Smooth muscle cell (in vitro differentiated cells): ENCODE measurements around the gene STARD3NL. TPM values are rescaled to one million over a fixed set of nuclear protein-coding genes. Genes with fewer than 3 reads are reported as not detected.

Experiments
- DNase-seq: peaks from one replicate; lab custom pipeline; 2025; ENCODE audit not compliant: unreplicated experiment; lab: John Stamatoyannopoulos, UW
- H2AFZ ChIP-seq: fragments of 200-600 bp; sonication (generic); 2 replicates; pipeline ENCODE4 v1.6.0; 2016; ENCODE audit warnings: antibody characterized with exemption, low read depth, mild to moderate bottlenecking
- H3F3A ChIP-seq: fragments of 200-600 bp; sonication (generic); 2 replicates; pipeline ENCODE4 v1.6.0; 2017; ENCODE audit warnings: antibody characterized with exemption, low read depth
- H3K27ac ChIP-seq: fragments of 200-600 bp; sonication (generic); 2 replicates; pipeline ENCODE4 v1.5.1; 2016; ENCODE audit warnings: low read depth, mild to moderate bottlenecking
- H3K27me3 ChIP-seq: fragments of 200-600 bp; sonication (generic); 2 replicates; pipeline ENCODE4 v1.6.1; 2016; ENCODE audit warnings: low read depth, mild to moderate bottlenecking
- H3K36me3 ChIP-seq: fragments of 200-600 bp; sonication (generic); 2 replicates; pipeline ENCODE4 v1.5.1; 2016; ENCODE audit warnings: low read depth
- H3K4me1 ChIP-seq: fragments of 200-600 bp; sonication (generic); 2 replicates; pipeline ENCODE4 v1.5.1; 2016; ENCODE audit warnings: low read depth
- H3K4me2 ChIP-seq: fragments of 200-600 bp; sonication (generic); 2 replicates; pipeline ENCODE4 v1.6.0; 2016; ENCODE audit warnings: mild to moderate bottlenecking
- H3K4me3 ChIP-seq: fragments of 200-600 bp; sonication (generic); 2 replicates; pipeline ENCODE4 v1.5.1; 2016; ENCODE audit warnings: mild to moderate bottlenecking
- H3K79me2 ChIP-seq: fragments of 200-600 bp; sonication (generic); 2 replicates; pipeline ENCODE4 v1.6.0; 2016; ENCODE audit warnings: low read depth, mild to moderate bottlenecking
- H3K9ac ChIP-seq: fragments of 200-600 bp; sonication (generic); 2 replicates; pipeline ENCODE4 v1.6.0; 2016; ENCODE audit warnings: low read depth
- H3K9me3 ChIP-seq: fragments of 200-600 bp; sonication (generic); replicated peaks from 2 replicates; pipeline ENCODE4 v1.5.1; 2016; ENCODE audit warnings: low read depth
- H4K20me1 ChIP-seq: fragments of 200-600 bp; sonication (generic); 2 replicates; pipeline ENCODE4 v1.6.0; 2016; ENCODE audit warnings: low read depth
- CTCF ChIP-seq: fragments of 200-600 bp; sonication (generic); IDR thresholded peaks from 2 replicates; pipeline ENCODE4 v1.5.1; 2017; ENCODE audit warnings: borderline replicate concordance, mild to moderate bottlenecking, antibody characterized with exemption; ENCODE audit not compliant: insufficient read depth, poor library complexity, severe bottlenecking
- WGBS: methylation state at CpG from one replicate; pipeline ENCODE4 v1.1.7; 2016; ENCODE audit warnings: low lambda C conversion rate; 5-methylcytosine and 5-hydroxymethylcytosine counted together
- polyA plus RNA-seq: library from polyadenylated mRNA; unstranded; fragments of >200 nt; fragmentation: Nextera tagmentation; extraction: Ambion mirVana; gene quantifications from 2 replicates; pipeline ENCODE4 v1.2.1, GENCODE V29; 2016
- total RNA-seq: library from RNA; depleted of rRNA; stranded (reverse); fragments of >200 nt; gene quantifications from 2 replicates; pipeline ENCODE4 v1.2.3, GENCODE V29; 2014

The STARD3NL gene
- total and polyA plus RNA-seq, 2 experiments from 2014 or later: 62.5 to 81.6 TPM

- no peak overlapping the region for H2AFZ ChIP-seq
- no peak overlapping the region for H3K4me3 ChIP-seq
- TF ChIP-seq CTCF: no peak
- H3K27ac ChIP-seq: no peak overlapping the region
- H3K4me1 ChIP-seq: no peaks in the 10 kb centered on the region
- DNase-seq: no peak
- no peaks in the 10 kb centered on the region for H3K9me3 ChIP-seq
- H3K9ac ChIP-seq: no peak overlapping the region
- no peak overlapping the region for H3K4me2 ChIP-seq
- 85% methylated on average over 2 of the region's 2 CpGs for whole genome bisulfite sequencing
- peaks cover 7% of the 10 kb centered on the region for H3K36me3 ChIP-seq
- no peaks in the 10 kb centered on the region for H3K79me2 ChIP-seq
- H3F3A ChIP-seq: peaks cover 11% of the 10 kb centered on the region
- H4K20me1 ChIP-seq: peaks cover 26% of the 10 kb centered on the region
- no peaks in the 10 kb centered on the region for H3K27me3 ChIP-seq
These were observed 39.6 kb downstream of the STARD3NL start for GRCh38 chr7:38217672-38218071.

- Histone ChIP-seq H3K79me2 (no peaks in the 10 kb centered on the region), H4K20me1 (peaks cover 13% of the 10 kb centered on the region), H3K9me3 (no peaks in the 10 kb centered on the region), H3K4me3 (no peak overlapping the region), H3K36me3 (peaks cover 7% of the 10 kb centered on the region), H2AFZ (no peak overlapping the region), H3K27ac (no peak overlapping the region), H3K27me3 (no peaks in the 10 kb centered on the region), H3K4me2 (no peak overlapping the region), H3K4me1 (no peaks in the 10 kb centered on the region), H3K9ac (no peak overlapping the region), H3F3A (peaks cover 9% of the 10 kb centered on the region)
- DNase-seq: no peak
- WGBS: 92% methylated on average over 3 of the region's 3 CpGs
- TF ChIP-seq CTCF: no peak
These were observed 42.4 kb downstream of the STARD3NL start for GRCh38 chr7:38220452-38220851.

GRCh38 chr7:38222481-38223096 is 44.5 kb downstream of the STARD3NL start:
- Histone ChIP-seq H3K27me3 (no peaks in the 10 kb centered on the region), H3K9me3 (no peaks in the 10 kb centered on the region), H3K27ac (no peak overlapping the region), H3K4me1 (no peaks in the 10 kb centered on the region), H2AFZ (no peak overlapping the region), H4K20me1 (peaks cover 11% of the 10 kb centered on the region), H3K4me2 (no peak overlapping the region), H3K9ac (no peak overlapping the region), H3F3A (no peaks in the 10 kb centered on the region), H3K36me3 (peaks cover 7% of the 10 kb centered on the region), H3K4me3 (no peak overlapping the region), H3K79me2 (no peaks in the 10 kb centered on the region)
- DNase-seq: no peak
- TF ChIP-seq CTCF: peak; percentile 80
- WGBS: 91% methylated on average over 5 of the region's 5 CpGs

- Histone ChIP-seq H3K27ac (no peak overlapping the region), H2AFZ (no peak overlapping the region)
These were observed 45.3 kb downstream of the STARD3NL start for GRCh38 chr7:38223306-38223705.

More at GRCh38 chr7:38223306-38223705, 45.3 kb downstream of the STARD3NL start:
- no peak overlapping the region for H3K4me3 ChIP-seq
- peaks cover 2% of the 10 kb centered on the region for H3K36me3 ChIP-seq
- no peak for DNase-seq
- no peak overlapping the region for H3K9ac ChIP-seq
- no peaks in the 10 kb centered on the region for H3K9me3 ChIP-seq
- H3K4me2 ChIP-seq: no peak overlapping the region
- no peaks in the 10 kb centered on the region for H3K4me1 ChIP-seq
- TF ChIP-seq CTCF: no peak
- H3F3A ChIP-seq: no peaks in the 10 kb centered on the region
- H4K20me1 ChIP-seq: peaks cover 11% of the 10 kb centered on the region
- WGBS: 97% methylated on average over 2 of the region's 2 CpGs
- no peaks in the 10 kb centered on the region for H3K79me2 ChIP-seq
- H3K27me3 ChIP-seq: no peaks in the 10 kb centered on the region
